HEK293T (cell line): Measurements from ENCODE around the gene LRMDA.
A peak's percentile ranks its signal among the peaks of the same experiment; 100 is the strongest.

Experiments used
- CTCF ChIA-PET: fragments of 350-600 bp; formaldehyde crosslinking; extraction: SDS; loops from one replicate; lab custom pipeline; 2021; ENCODE audit warnings: antibody characterized with exemption, inconsistent platforms; lab: Yijun Ruan, JAX
- POLR2A ChIA-PET: fragments of 350-600 bp; formaldehyde crosslinking; extraction: SDS; loops from one replicate; lab custom pipeline; 2020; ENCODE audit warnings: antibody characterized with exemption, inconsistent platforms; lab: Yijun Ruan, JAX
- DNase-seq: peaks from one replicate; pipeline ENCODE4 v3.0.0; 2012; ENCODE audit warnings: mixed read lengths; ENCODE audit errors: extremely low spot score
- ARNT ChIP-seq: fragments of 450-650 bp; IDR thresholded peaks from 2 replicates; pipeline ENCODE4 v1.6.1; 2017; ENCODE audit warnings: mild to moderate bottlenecking
- BHLHE40 ChIP-seq: fragments of 450-650 bp; IDR thresholded peaks from 2 replicates; pipeline ENCODE4 v1.6.1; 2016; ENCODE audit warnings: mild to moderate bottlenecking, moderate library complexity, borderline replicate concordance
- CTBP1 ChIP-seq: fragments of 450-650 bp; IDR thresholded peaks from 2 replicates; pipeline ENCODE4 v1.6.1; 2016; ENCODE audit warnings: borderline replicate concordance
- ELF4 ChIP-seq: fragments of 450-650 bp; IDR thresholded peaks from 2 replicates; pipeline ENCODE4 v1.6.1; 2017; ENCODE audit warnings: antibody characterized with exemption
- FOXA1 ChIP-seq: fragments of 450-650 bp; IDR thresholded peaks from 2 replicates; pipeline ENCODE4 v1.6.1; 2016; ENCODE audit warnings: mild to moderate bottlenecking
- FOXK2 ChIP-seq: fragments of 450-650 bp; IDR thresholded peaks from 2 replicates; pipeline ENCODE4 v1.6.1; 2016; ENCODE audit warnings: mild to moderate bottlenecking
- FOXM1 ChIP-seq: fragments of 450-650 bp; IDR thresholded peaks from 2 replicates; pipeline ENCODE4 v1.6.1; 2017; ENCODE audit warnings: mild to moderate bottlenecking, borderline replicate concordance
- HDGF ChIP-seq: fragments of 450-650 bp; IDR thresholded peaks from 2 replicates; pipeline ENCODE4 v1.6.1; 2017; ENCODE audit warnings: antibody characterized with exemption, borderline replicate concordance
- L3MBTL2 ChIP-seq: fragments of 450-650 bp; conservative IDR thresholded peaks from 2 replicates; pipeline ENCODE4 v1.6.1; 2016; ENCODE audit warnings: mild to moderate bottlenecking
- LEF1 ChIP-seq: fragments of 450-650 bp; IDR thresholded peaks from 2 replicates; pipeline ENCODE4 v1.6.1; 2017; ENCODE audit warnings: mild to moderate bottlenecking, borderline replicate concordance
- NFRKB ChIP-seq: fragments of 450-650 bp; IDR thresholded peaks from 2 replicates; pipeline ENCODE4 v1.6.1; 2016; ENCODE audit warnings: mild to moderate bottlenecking, moderate library complexity
- SP1 ChIP-seq: fragments of 450-650 bp; IDR thresholded peaks from 2 replicates; pipeline ENCODE4 v1.6.1; 2017
- SUZ12 ChIP-seq: fragments of 450-650 bp; IDR thresholded peaks from 2 replicates; pipeline ENCODE4 v1.6.1; 2016; ENCODE audit warnings: mild to moderate bottlenecking
- TARDBP ChIP-seq: fragments of 450-650 bp; IDR thresholded peaks from 2 replicates; pipeline ENCODE4 v1.6.1; 2016
- ZNF384 ChIP-seq: fragments of 450-650 bp; IDR thresholded peaks from 2 replicates; pipeline ENCODE4 v1.6.1; 2016
- TF ChIP-seq, protein P1 (sequence below): fragments of 450-650 bp; IDR thresholded peaks from 2 replicates; pipeline ENCODE4 v1.6.1; 2016

Gene LRMDA

DNA sequence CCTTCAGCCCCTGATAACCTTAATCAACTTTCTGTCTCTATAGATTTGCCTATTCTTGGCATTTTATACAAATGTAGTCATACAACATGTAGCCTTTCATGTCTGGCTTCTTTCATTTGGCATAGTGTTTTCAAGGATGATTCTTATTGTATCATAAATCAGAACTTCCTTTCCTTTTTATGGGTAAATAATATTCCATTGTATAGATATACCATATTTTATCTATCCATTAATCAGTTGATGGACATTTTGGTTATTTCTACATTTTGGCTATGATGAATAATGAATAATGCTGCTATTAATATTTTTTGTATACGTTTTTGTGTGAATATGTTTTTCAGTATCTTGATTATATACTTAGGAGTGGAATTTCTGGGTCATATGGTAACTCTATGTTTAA, 720.8 kb downstream of the LRMDA start:
- no peak for TF ChIP-seq NFRKB
- POLR2A ChIA-PET = no interaction called here
- CTCF ChIA-PET = no interaction called here
- DNase-seq = no peak

DNA sequence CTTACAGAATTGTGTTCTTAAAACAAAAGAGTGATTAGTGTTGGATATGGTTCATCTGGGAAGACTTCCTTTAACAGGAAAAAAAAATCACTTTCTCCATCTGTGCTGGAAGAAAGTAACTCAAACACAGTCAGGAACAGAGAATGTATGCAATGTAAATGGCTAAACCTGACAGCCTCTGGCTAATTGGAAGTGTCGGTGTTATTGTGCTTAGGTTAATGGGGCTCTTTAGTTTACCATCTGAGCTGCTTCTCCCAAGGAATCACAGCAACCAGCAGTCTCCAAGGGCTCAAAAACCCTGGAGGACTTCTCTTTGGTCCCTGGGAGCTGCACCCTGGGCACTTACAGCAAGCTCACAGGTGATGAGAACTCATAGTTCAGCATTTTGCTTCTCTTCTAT, 724.5 kb downstream of the LRMDA start:
- ChIA-PET POLR2A (no interaction called here), CTCF (no interaction called here)
- TF ChIP-seq FOXA1 (no peak), HDGF (no peak), FOXK2 (no peak), TARDBP (no peak)
- DNase-seq = no peak

DNA sequence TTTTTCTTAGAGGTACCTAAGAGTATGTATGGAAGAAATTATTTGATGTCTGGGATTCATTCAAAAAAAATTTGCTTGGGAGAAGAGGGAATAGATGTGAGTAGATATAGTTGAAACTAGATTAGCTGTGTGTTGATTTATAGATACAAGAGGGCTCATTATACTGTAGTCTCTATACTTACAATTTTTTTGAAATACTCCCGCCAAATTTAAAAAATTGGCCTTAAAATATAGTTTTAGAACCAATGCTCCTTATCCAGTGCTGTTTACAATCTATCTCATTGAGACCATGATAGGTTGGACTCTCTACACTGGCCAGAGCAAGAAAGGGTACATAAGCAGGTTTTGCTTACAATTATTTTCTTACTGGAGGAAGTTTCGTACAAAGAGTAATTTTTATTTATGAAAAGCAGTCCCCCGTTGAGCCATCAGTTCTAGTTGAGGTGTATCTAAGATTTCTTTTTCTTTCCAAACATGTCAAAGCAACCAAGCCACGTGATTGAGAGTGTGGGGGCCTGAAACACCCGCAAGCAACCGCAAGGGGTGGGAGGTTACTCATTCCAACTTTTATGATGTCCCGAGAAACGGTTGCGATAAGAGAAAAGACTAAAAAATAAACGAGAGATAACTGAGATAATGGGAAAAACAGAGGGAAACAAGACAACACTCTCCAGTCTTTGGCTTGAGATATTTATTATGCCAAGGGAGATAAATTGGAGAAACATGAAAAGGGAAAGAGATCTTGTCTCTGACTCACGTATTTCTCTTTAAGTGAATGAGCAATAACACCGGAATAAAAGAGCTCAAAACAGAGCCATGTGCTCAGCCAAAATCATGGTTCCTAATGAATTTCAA, 729.2 kb downstream of the LRMDA start:
- ChIA-PET CTCF (interaction anchor here (0.7 to 1.7 kb wide), 3 partner anchors 10 to 143 kb away, joined by 3 to 5 read pairs (median 5); no protein-coding TSS in a partner anchor), POLR2A (interaction anchor here (0.9 to 1.1 kb wide), 2 partner anchors 10 to 14 kb away, joined by 3 to 4 read pairs; no protein-coding TSS in a partner anchor)
- TF ChIP-seq, protein P1, sequence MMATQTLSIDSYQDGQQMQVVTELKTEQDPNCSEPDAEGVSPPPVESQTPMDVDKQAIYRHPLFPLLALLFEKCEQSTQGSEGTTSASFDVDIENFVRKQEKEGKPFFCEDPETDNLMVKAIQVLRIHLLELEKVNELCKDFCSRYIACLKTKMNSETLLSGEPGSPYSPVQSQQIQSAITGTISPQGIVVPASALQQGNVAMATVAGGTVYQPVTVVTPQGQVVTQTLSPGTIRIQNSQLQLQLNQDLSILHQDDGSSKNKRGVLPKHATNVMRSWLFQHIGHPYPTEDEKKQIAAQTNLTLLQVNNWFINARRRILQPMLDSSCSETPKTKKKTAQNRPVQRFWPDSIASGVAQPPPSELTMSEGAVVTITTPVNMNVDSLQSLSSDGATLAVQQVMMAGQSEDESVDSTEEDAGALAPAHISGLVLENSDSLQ = no peak
- TF ChIP-seq CTBP1 (no peak), L3MBTL2 (no peak; the same call in 1 of the 2 replicates), ELF4 (no peak), BHLHE40 (no peak), FOXM1 (no peak), ARNT (no peak), SP1 (no peak), TARDBP (no peak), NFRKB (no peak), FOXA1 (no peak), ZNF384 (no peak), LEF1 (no peak), FOXK2 (no peak), SUZ12 (no peak), HDGF (no peak)
- DNase-seq = peak; percentile 31

DNA sequence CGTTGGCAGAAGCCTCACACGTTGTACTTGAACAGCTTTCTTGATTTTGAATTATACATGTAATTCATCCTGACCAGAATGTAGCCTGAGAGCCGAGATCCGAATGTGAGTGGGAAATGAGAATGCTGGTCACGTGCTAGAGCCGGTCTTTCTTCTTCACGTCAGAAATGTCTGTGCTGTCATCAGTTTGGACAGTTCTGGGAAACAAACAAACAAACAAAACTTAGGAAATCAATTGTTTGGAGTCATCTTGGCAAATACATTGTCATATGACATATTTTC, 729.8 kb downstream of the LRMDA start:
- CTCF ChIA-PET = interaction anchor here (0.7 to 1.7 kb wide), 3 partner anchors 11 to 142 kb away, joined by 3 to 5 read pairs (median 5); no protein-coding TSS in a partner anchor
- POLR2A ChIA-PET = interaction anchor here (1.1 kb wide), 1 partner anchor 14 kb away, joined by 3 read pairs; no protein-coding TSS in a partner anchor

DNA sequence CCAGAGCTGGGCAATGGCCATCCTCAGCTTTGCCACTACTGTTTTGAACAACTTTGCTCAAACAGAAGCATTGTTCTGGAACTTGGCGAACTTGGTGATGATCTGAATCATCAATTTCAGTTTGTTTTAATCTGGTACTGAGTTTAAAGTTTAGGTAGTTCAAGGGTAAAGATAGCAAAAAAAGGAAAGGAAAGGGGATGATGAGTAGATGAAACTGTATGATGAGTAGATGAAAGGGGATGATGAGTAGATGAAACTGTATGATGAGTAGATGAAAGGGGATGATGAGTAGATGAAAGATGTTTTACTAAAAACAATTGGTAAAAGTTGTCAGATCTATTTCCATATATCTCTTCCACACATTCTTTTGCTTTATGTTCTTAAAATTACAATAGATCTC, 737.0 kb downstream of the LRMDA start:
- POLR2A ChIA-PET = no interaction called here
- CTCF ChIA-PET = no interaction called here
- TF ChIP-seq L3MBTL2 = no peak
- TF ChIP-seq, protein P1 = no peak
- DNase-seq = no peak

More for the DNA sequence above, 729.8 kb downstream of the LRMDA start:
- TF ChIP-seq FOXK2 (no peak), FOXA1 (no peak), BHLHE40 (no peak), LEF1 (no peak), L3MBTL2 (no peak), SP1 (no peak), CTBP1 (no peak)
- DNase-seq = no peak

DNA sequence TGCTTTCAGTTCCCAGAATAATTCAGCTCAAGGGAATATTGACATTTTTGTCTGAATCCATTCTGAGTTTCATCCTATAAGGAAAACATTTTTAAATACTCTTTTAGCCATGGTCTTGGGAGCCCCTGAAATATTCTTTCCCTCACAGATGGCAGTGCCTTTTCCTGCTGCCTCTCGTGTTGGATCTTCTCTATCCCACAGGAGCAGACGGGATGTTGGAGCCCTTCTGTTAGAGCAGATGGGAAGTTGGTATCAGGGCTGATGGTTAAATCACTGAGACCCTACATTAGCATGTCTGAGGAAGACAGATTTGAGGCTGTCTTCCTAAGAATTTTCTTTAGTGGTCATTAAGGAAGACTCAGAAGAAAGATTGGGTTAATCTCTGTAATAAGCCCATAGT, 737.8 kb downstream of the LRMDA start:
- POLR2A ChIA-PET = no interaction called here
- DNase-seq = no peak
- CTCF ChIA-PET = no interaction called here
- TF ChIP-seq HDGF (no peak), ZNF384 (no peak), LEF1 (no peak), TARDBP (no peak), SP1 (no peak)
- TF ChIP-seq, protein P1 = no peak

DNA sequence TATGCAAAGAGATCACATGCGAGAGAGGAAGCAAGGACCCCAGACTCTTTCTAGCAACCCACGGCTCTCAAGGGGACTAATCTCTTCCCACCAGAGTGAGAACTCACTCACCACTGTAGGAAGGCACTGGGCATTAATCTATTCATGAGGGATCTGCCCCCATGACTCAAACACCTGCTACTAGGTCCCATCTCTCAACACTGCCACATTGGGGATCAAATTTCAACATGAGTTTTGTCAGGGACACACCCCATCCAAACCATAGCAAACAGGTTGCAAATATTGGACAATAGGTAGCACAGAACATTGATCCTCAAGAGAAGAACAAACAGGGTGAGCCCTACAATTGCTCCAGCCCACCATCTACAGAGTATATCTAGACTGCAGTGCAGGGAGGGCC, 740.6 kb downstream of the LRMDA start:
- no peak for DNase-seq
- POLR2A ChIA-PET = no interaction called here
- TF ChIP-seq HDGF (no peak), FOXM1 (no peak), NFRKB (no peak), FOXA1 (no peak), CTBP1 (no peak), SUZ12 (no peak), L3MBTL2 (no peak), FOXK2 (no peak), TARDBP (no peak), ZNF384 (no peak), SP1 (no peak), ARNT (no peak), ELF4 (no peak), BHLHE40 (no peak), LEF1 (no peak)
- TF ChIP-seq, protein P1 = no peak
- CTCF ChIA-PET = no interaction called here
